ENCODE measurements around the gene PRKCE. TPM values are rescaled to one million over a fixed set of nuclear protein-coding genes. Genes with fewer than 3 reads are reported as not detected.

The PRKCE gene
- total RNA-seq, 2 experiments from 2014 or later, result 24.9 to 26.2 TPM

GRCh38 chr2:45773909-45774308 is 122.4 kb downstream of the PRKCE start:
- intact Hi-C loops (cut with DNase I, micrococcal nuclease), result no loop called here
- H3K4me1 Mint-ChIP-seq (ENCODE audit: low read depth), result peaks cover 6% of the 10 kb centered on the region
- Histone ChIP-seq H3K9me3 (ENCODE audit: control insufficient read depth in 1 of 2, insufficient read depth in 1 of 2, low read length in 2 of 2) (no peaks in the 10 kb centered on the region), H3K36me3 (ENCODE audit: insufficient read depth, low read length) (no peaks in the 10 kb centered on the region), H3K27me3 (ENCODE audit: control insufficient read depth in 1 of 2, insufficient read depth in 2 of 2, low read length in 2 of 2) (no peaks in the 10 kb centered on the region), H3K4me1 (ENCODE audit: insufficient read depth, low read length) (peaks cover 5% of the 10 kb centered on the region), H3K4me3 (ENCODE audit: low read length) (no peak overlapping the region), H3K27ac (ENCODE audit: low read depth in 1 of 2, low read length in 2 of 2) (no peak overlapping the region)
- H3K9me3 Mint-ChIP-seq, result no peaks in the 10 kb centered on the region
- ChIA-PET CTCF (no interaction called here), POLR2A (interaction anchor here (1.0 kb wide), 1 partner anchor 124 kb away, joined by 3 read pairs; no protein-coding TSS in a partner anchor)
- H3K27me3 Mint-ChIP-seq, result no peaks in the 10 kb centered on the region
- no peak for ATAC-seq (ENCODE audit: poor library complexity)
- no peak overlapping the region for H3K27ac Mint-ChIP-seq
- H3K36me3 Mint-ChIP-seq (ENCODE audit: low read depth), result no peaks in the 10 kb centered on the region
- no peak overlapping the region for H3K4me3 Mint-ChIP-seq
- TF ChIP-seq, protein P1, sequence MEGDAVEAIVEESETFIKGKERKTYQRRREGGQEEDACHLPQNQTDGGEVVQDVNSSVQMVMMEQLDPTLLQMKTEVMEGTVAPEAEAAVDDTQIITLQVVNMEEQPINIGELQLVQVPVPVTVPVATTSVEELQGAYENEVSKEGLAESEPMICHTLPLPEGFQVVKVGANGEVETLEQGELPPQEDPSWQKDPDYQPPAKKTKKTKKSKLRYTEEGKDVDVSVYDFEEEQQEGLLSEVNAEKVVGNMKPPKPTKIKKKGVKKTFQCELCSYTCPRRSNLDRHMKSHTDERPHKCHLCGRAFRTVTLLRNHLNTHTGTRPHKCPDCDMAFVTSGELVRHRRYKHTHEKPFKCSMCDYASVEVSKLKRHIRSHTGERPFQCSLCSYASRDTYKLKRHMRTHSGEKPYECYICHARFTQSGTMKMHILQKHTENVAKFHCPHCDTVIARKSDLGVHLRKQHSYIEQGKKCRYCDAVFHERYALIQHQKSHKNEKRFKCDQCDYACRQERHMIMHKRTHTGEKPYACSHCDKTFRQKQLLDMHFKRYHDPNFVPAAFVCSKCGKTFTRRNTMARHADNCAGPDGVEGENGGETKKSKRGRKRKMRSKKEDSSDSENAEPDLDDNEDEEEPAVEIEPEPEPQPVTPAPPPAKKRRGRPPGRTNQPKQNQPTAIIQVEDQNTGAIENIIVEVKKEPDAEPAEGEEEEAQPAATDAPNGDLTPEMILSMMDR (IDR thresholded peaks at IDR 0.05), result no peak
- DNase-seq, result no peak

- Histone ChIP-seq H3K27me3 (ENCODE audit: control insufficient read depth in 1 of 2, insufficient read depth in 2 of 2, low read length in 2 of 2) (no peaks in the 10 kb centered on the region), H3K4me3 (ENCODE audit: low read length) (no peak overlapping the region), H3K9me3 (ENCODE audit: control insufficient read depth in 1 of 2, insufficient read depth in 1 of 2, low read length in 2 of 2) (no peaks in the 10 kb centered on the region), H3K4me1 (ENCODE audit: insufficient read depth, low read length) (peaks cover 5% of the 10 kb centered on the region), H3K27ac (ENCODE audit: low read depth in 1 of 2, low read length in 2 of 2) (no peak overlapping the region), H3K36me3 (ENCODE audit: insufficient read depth, low read length) (no peaks in the 10 kb centered on the region)
- Mint-ChIP-seq H3K36me3 (ENCODE audit: low read depth) (no peaks in the 10 kb centered on the region), H3K4me1 (ENCODE audit: low read depth) (peaks cover 6% of the 10 kb centered on the region), H3K27ac (no peak overlapping the region), H3K4me3 (no peak overlapping the region), H3K27me3 (no peaks in the 10 kb centered on the region), H3K9me3 (no peaks in the 10 kb centered on the region)
- ChIA-PET CTCF (no interaction called here), POLR2A (no interaction called here)
- TF ChIP-seq, protein P1 (IDR thresholded peaks at IDR 0.05), result no peak
- DNase-seq, result no peak
- no peak for ATAC-seq (ENCODE audit: poor library complexity)
- intact Hi-C loops (cut with DNase I, micrococcal nuclease), result loop anchor here in 1 of 2 experiments (5.0 kb wide), 2 partner anchors 163 to 792 kb away; no protein-coding TSS in a partner anchor
Measured at GRCh38 chr2:45774688-45775244, 123.3 kb downstream of the PRKCE start.

- H3K4me1 Mint-ChIP-seq (ENCODE audit: low read depth), result peaks cover 6% of the 10 kb centered on the region
- Histone ChIP-seq H3K36me3 (ENCODE audit: insufficient read depth, low read length) (no peaks in the 10 kb centered on the region), H3K27me3 (ENCODE audit: control insufficient read depth in 1 of 2, insufficient read depth in 2 of 2, low read length in 2 of 2) (no peaks in the 10 kb centered on the region), H3K4me1 (ENCODE audit: insufficient read depth, low read length) (peaks cover 5% of the 10 kb centered on the region), H3K9me3 (ENCODE audit: control insufficient read depth in 1 of 2, insufficient read depth in 1 of 2, low read length in 2 of 2) (no peaks in the 10 kb centered on the region), H3K4me3 (ENCODE audit: low read length) (no peak overlapping the region), H3K27ac (ENCODE audit: low read depth in 1 of 2, low read length in 2 of 2) (no peak overlapping the region)
- ChIA-PET CTCF (no interaction called here), POLR2A (no interaction called here)
- no peaks in the 10 kb centered on the region for H3K36me3 Mint-ChIP-seq (ENCODE audit: low read depth)
- H3K27ac Mint-ChIP-seq, result no peak overlapping the region
- H3K4me3 Mint-ChIP-seq, result no peak overlapping the region
- no peaks in the 10 kb centered on the region for H3K9me3 Mint-ChIP-seq
- no peak for ATAC-seq (ENCODE audit: poor library complexity)
- intact Hi-C loops (cut with DNase I, micrococcal nuclease), result loop anchor here in 1 of 2 experiments (5.0 kb wide), 2 partner anchors 161 to 794 kb away; no protein-coding TSS in a partner anchor
- TF ChIP-seq, protein P1 (IDR thresholded peaks at IDR 0.05), result no peak
- no peaks in the 10 kb centered on the region for H3K27me3 Mint-ChIP-seq
- DNase-seq, result no peak
Measured at GRCh38 chr2:45776160-45776955, 124.9 kb downstream of the PRKCE start.
